Neuronal stem cell (in vitro differentiated cells): ENCODE results near the gene POM121.
"Not testable (repeated sequence)": the region's sequence is repeated elsewhere in the genome, so short reads cannot be mapped to it uniquely, and the experiment has no call there.

Source experiments
- DNase-seq: peaks from one replicate; pipeline ENCODE4 v3.0.0-alpha.2; 2013; ENCODE audit warnings: low spot score
- H2AFZ ChIP-seq: one replicate; pipeline ENCODE4 v1.6.1; 2013; ENCODE audit warnings: mild to moderate bottlenecking, low read length, inconsistent platforms
- H2AK5ac ChIP-seq: 2 replicates; pipeline ENCODE4 v1.6.1; 2013; ENCODE audit warnings: low read depth, mild to moderate bottlenecking, inconsistent platforms, low read length, moderate library complexity, mixed read lengths
- H2BK120ac ChIP-seq: 2 replicates; pipeline ENCODE4 v1.6.1; 2013; ENCODE audit warnings: low read depth, mild to moderate bottlenecking, inconsistent platforms, low read length, moderate library complexity, mixed read lengths
- H2BK12ac ChIP-seq: one replicate; pipeline ENCODE4 v1.6.1; 2013; ENCODE audit warnings: low read length, inconsistent platforms
- H2BK15ac ChIP-seq: 2 replicates; pipeline ENCODE4 v1.6.1; 2013; ENCODE audit warnings: mild to moderate bottlenecking, low read length, inconsistent platforms, mixed read lengths
- H2BK5ac ChIP-seq: one replicate; pipeline ENCODE4 v1.6.1; 2013; ENCODE audit warnings: inconsistent platforms, mild to moderate bottlenecking, low read length, moderate library complexity
- H3K14ac ChIP-seq: one replicate; pipeline ENCODE4 v1.6.1; 2013; ENCODE audit warnings: low read length, inconsistent platforms
- H3K18ac ChIP-seq: 2 replicates; pipeline ENCODE4 v1.6.1; 2013; ENCODE audit warnings: low read length, inconsistent platforms
- H3K23ac ChIP-seq: 2 replicates; pipeline ENCODE4 v1.6.1; 2013; ENCODE audit warnings: low read depth, mild to moderate bottlenecking, mixed read lengths, low read length, inconsistent platforms; ENCODE audit not compliant: poor library complexity
- H3K27ac ChIP-seq: replicated peaks from 3 replicates; pipeline ENCODE4 v1.5.1; 2013; ENCODE audit warnings: low read length, inconsistent platforms
- H3K27me3 ChIP-seq, 3 experiments: 2 replicates each; pipeline ENCODE4 v1.6.1; 2013; ENCODE audit warnings: low read length in 3 of 3, mild to moderate bottlenecking in 2 of 3, inconsistent platforms in 1 of 3, low read depth in 1 of 3, mixed read lengths in 1 of 3, moderate library complexity in 1 of 3; ENCODE audit not compliant: control insufficient read depth in 3 of 3, insufficient read depth in 3 of 3
- H3K36me3 ChIP-seq, 2 donors: replicated peaks in 1 of 2; 2 replicates each; pipeline ENCODE4 v1.6.1; 2013; ENCODE audit warnings: low read length in 2 of 2; ENCODE audit not compliant: control insufficient read depth in 2 of 2, insufficient read depth in 2 of 2
- H3K4ac ChIP-seq: 2 replicates; pipeline ENCODE4 v1.6.1; 2013; ENCODE audit warnings: inconsistent platforms, mild to moderate bottlenecking, low read length, moderate library complexity
- H3K4me1 ChIP-seq, 2 donors: 1 replicate in 1 of 2; 2 replicates in 1 of 2; pipeline ENCODE4 v1.6.1; 2013; ENCODE audit warnings: low read length in 2 of 2, low read depth in 1 of 2; ENCODE audit not compliant: control insufficient read depth in 2 of 2, insufficient read depth in 1 of 2
- H3K4me2 ChIP-seq: one replicate; pipeline ENCODE4 v1.6.1; 2013; ENCODE audit warnings: mild to moderate bottlenecking, low read length, inconsistent platforms; ENCODE audit not compliant: insufficient read depth, poor library complexity, severe bottlenecking
- H3K4me3 ChIP-seq, 2 donors: 2 replicates each; pipeline ENCODE4 v1.5.1; 2013; ENCODE audit warnings: low read length in 2 of 2, mild to moderate bottlenecking in 2 of 2, inconsistent platforms in 1 of 2, moderate library complexity in 1 of 2
- H3K79me1 ChIP-seq: one replicate; pipeline ENCODE4 v1.6.1; 2013; ENCODE audit warnings: low read depth, mild to moderate bottlenecking, inconsistent platforms, low read length, moderate library complexity
- H3K9ac ChIP-seq: one replicate; pipeline ENCODE4 v1.6.1; 2013; ENCODE audit warnings: mild to moderate bottlenecking, low read depth, low read length, inconsistent platforms; ENCODE audit not compliant: poor library complexity
- H3K9me3 ChIP-seq, 2 donors: replicated peaks in 1 of 2; 2 replicates each; pipeline versions ENCODE3 to v1.6.1; 2013; ENCODE audit warnings: low read length in 2 of 2, mild to moderate bottlenecking in 2 of 2, inconsistent platforms in 1 of 2, low read depth in 1 of 2, mixed read lengths in 1 of 2, moderate library complexity in 1 of 2; ENCODE audit not compliant: control insufficient read depth in 2 of 2, insufficient read depth in 1 of 2
- H4K8ac ChIP-seq: one replicate; pipeline ENCODE4 v1.6.1; 2013; ENCODE audit warnings: low read depth, mild to moderate bottlenecking, inconsistent platforms, low read length, moderate library complexity
- H4K91ac ChIP-seq: one replicate; pipeline ENCODE4 v1.6.1; 2013; ENCODE audit warnings: low read length, low read depth, mild to moderate bottlenecking, inconsistent platforms; ENCODE audit not compliant: poor library complexity
- WGBS, 2 donors: extraction: QIAGEN DNeasy Blood & Tissue Kit; methylation state at CpG; one replicate each; pipeline ENCODE4 v1.1.7; 2013; ENCODE audit warnings: missing lambda C conversion rate in 2 of 2, mixed read lengths in 1 of 2; ENCODE audit not compliant: insufficient read length in 2 of 2, insufficient replicate concordance in 1 of 2; ENCODE audit errors: extremely low coverage in 2 of 2; 5-methylcytosine and 5-hydroxymethylcytosine counted together

Gene POM121

GRCh38 chr7:72969688-72970087 is 44.8 kb downstream of the POM121 start:
- no CpG with 5 or more reads among the region's 29 CpGs for WGBS, 2 donors
- not testable (repeated sequence) for DNase-seq, H2BK12ac ChIP-seq, H3K9ac ChIP-seq, H3K23ac ChIP-seq, H2AK5ac ChIP-seq, H2BK5ac ChIP-seq, H2AFZ ChIP-seq, H3K18ac ChIP-seq, H3K4me3 ChIP-seq, H3K27ac ChIP-seq, H3K36me3 ChIP-seq, H3K4me2 ChIP-seq, H3K14ac ChIP-seq, H4K8ac ChIP-seq, H3K27me3 ChIP-seq, H3K9me3 ChIP-seq, H4K91ac ChIP-seq, H3K4me1 ChIP-seq, H2BK15ac ChIP-seq, H2BK120ac ChIP-seq, H3K4ac ChIP-seq, H3K79me1 ChIP-seq

DNA sequence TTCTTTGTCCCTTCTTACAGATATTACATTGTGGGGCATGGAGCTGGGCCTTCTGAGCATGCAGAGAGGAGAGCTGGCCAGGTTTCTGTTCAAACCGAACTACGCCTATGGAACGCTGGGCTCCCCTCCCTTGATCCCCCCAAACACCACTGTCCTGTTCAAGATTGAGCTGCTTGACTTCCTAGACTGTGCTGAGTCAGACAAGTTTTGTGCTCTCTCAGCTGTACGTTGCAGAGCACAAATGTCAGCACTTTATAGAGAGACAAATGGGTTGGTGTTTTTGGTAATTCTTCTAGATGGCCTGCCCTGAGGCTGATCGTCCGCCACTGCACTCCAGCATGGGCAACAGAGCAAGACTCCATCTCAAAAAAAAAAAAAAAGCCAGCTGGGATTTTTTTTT is 46.6 kb downstream of the POM121 start:
- not testable (repeated sequence) for H3K14ac ChIP-seq, H4K91ac ChIP-seq, H3K18ac ChIP-seq, H3K23ac ChIP-seq, H3K9me3 ChIP-seq, DNase-seq, H3K4me3 ChIP-seq, H2BK15ac ChIP-seq, H2BK12ac ChIP-seq, H2AFZ ChIP-seq, H2BK120ac ChIP-seq, H3K36me3 ChIP-seq, H3K4me1 ChIP-seq, H2BK5ac ChIP-seq, H3K4me2 ChIP-seq, H3K79me1 ChIP-seq, H3K4ac ChIP-seq, H2AK5ac ChIP-seq, H3K27me3 ChIP-seq, H3K27ac ChIP-seq, H4K8ac ChIP-seq, H3K9ac ChIP-seq
- no CpG with 5 or more reads among the region's 6 CpGs for WGBS, 2 donors

DNA sequence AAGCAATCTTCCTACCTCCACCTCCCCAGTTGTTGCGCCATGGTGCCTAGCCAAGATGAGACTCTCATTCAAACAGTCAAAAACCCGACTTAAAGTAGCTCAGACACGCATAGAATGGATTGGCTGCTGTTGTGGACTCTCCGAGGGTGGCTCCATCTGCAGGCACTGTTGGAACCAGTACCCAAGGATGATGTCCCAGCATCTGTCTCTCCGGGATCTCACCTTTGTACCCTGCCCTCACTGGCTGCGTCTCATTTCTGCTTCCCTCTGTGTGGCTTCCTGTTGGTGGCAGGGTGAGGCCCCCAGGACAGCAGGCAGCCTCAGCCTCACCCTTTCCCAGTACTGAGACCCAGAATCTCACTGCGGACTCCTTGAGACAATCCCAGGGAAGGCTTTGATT is 49.9 kb downstream of the POM121 start:
- not testable (repeated sequence) for H2AK5ac ChIP-seq, H3K9ac ChIP-seq, H3K79me1 ChIP-seq, H3K4me1 ChIP-seq, H3K4ac ChIP-seq, DNase-seq, H3K4me3 ChIP-seq, H2BK15ac ChIP-seq, H2AFZ ChIP-seq, H3K27ac ChIP-seq, H3K14ac ChIP-seq, H3K18ac ChIP-seq, H3K27me3 ChIP-seq, H3K23ac ChIP-seq, H3K36me3 ChIP-seq, H2BK12ac ChIP-seq, H4K91ac ChIP-seq, H4K8ac ChIP-seq, H2BK120ac ChIP-seq, H3K9me3 ChIP-seq, H3K4me2 ChIP-seq, H2BK5ac ChIP-seq
- WGBS, 2 donors: no CpG with 5 or more reads among the region's 7 CpGs

DNA sequence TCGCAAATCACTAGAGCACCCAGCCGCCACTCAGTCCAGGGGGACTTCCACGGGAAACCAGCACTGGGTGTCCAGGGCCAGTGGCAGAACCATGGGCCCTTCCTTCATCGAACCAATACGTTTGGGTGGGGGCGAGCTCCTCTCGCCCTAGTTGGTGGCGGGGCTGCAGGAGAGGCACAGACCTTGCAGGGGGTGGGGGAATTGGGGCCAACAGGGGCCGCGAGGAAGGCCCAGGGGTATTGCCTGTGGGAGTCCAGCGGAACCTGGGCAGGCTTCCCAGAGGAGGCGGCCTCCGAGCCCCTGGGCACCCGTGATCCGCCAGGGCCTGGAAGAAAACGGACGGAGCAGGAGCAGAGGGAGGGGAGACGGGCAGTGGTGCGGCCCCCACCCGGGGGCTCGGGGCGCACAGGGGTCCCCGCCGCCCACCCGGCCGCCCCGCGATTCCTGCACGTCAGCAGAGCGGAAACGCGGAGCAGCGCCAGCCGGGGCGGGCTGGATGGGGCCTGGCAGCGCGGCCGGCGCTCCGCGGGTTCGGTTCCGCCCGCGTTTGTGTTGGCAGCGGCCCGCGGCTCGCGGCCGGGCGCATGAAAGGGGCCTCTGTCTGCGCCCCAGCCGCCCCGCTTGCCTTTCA is 50.9 kb downstream of the POM121 start:
- not testable (repeated sequence) for H2BK12ac ChIP-seq, H4K8ac ChIP-seq, H3K27ac ChIP-seq, H3K4me2 ChIP-seq, H3K4me3 ChIP-seq, H3K23ac ChIP-seq, H3K27me3 ChIP-seq, H2BK15ac ChIP-seq, H3K9me3 ChIP-seq, H2AFZ ChIP-seq, H3K36me3 ChIP-seq, H3K18ac ChIP-seq, H2AK5ac ChIP-seq, H3K79me1 ChIP-seq, H3K9ac ChIP-seq, H4K91ac ChIP-seq, DNase-seq, H3K14ac ChIP-seq, H3K4me1 ChIP-seq, H2BK5ac ChIP-seq, H3K4ac ChIP-seq, H2BK120ac ChIP-seq
- WGBS, 2 donors: no CpG with 5 or more reads among the region's 55 CpGs
